ENCODE data around the gene CNTNAP3B.
A peak's percentile ranks its signal among the peaks of the same experiment; 100 is the strongest.
"Not testable (repeated sequence)": the region's sequence is repeated elsewhere in the genome, so short reads cannot be mapped to it uniquely, and the experiment has no call there.

Gene CNTNAP3B

GRCh38 chr9:42129073-42129729 lies at the start of gene CNTNAP3B:
Gene CNTNAP3B, minus strand, starts transcription at chr9:42129426. Its CDS starts 332 bp downstream, at chr9:42129094.
- POLR2A ChIA-PET; DNase-seq (ENCODE audit: extremely low spot score); CTCF ChIA-PET: not testable (repeated sequence)

- CTCF ChIA-PET, POLR2A ChIA-PET: not testable (repeated sequence)
- peak; percentile 4 for DNase-seq (ENCODE audit: extremely low spot score)
Measured at GRCh38 chr9:42160299-42160698, 31.1 kb upstream of the CNTNAP3B start.

DNA sequence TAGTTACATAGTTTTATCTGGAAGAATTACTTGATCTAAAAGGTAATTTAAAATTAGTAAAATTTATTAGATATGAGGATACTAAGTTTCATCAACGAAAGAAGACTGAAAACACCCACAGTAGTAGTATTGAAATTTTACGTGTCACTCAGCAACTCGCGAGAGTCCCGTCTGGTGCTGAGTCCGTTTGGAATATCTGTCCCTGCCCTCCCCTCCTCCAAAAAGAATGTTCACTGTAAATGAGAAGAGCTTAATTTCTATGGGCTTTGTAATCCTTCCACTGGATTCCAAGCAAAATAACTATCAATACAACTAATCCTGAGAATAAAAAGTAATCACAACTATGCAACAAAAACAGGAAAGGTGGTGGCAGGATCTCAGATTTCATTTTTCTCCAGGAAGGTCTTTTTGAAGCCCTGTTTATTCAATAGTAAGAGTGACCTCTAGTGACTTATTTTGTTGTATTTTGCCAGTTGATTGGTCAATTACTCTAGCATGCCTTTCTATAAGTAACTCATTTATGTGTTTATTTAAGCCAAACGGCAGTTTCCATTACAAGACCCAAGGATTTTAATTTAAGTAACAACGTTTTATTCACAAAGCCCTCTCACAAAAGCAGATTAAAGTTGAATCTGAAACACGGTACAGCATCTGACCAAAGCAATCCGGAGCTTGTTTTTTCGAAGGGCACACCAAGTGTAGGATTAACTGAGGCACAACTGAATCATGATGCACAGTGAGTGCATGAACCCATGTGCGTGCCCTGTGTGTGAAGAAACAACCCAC lies 2.0 kb downstream of the CNTNAP3B start:
- POLR2A ChIA-PET, CTCF ChIA-PET: not testable (repeated sequence)
- peak; percentile 2 for DNase-seq (ENCODE audit: extremely low spot score)

DNA sequence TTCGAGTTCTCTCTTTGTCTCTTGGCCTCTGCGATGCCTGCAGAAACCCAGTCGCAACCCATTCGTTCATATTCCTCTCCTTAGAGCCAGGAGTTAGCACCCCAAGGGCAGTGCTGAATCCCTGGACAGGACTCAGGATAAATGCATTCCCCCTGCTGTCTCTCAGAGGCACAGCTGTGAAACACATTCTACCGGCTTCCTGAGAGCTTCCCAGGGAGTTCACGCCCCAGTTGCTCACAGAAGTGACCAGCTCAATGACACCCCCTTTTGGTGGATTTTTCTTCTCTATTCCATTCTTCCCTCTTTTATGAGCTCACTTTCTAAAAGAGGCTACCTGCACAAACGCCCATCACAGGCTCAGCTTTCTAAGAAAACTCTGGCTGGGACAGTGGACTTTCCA lies 8.2 kb downstream of the CNTNAP3B start:
- CTCF ChIA-PET; POLR2A ChIA-PET; DNase-seq (ENCODE audit: extremely low spot score): not testable (repeated sequence)

DNA sequence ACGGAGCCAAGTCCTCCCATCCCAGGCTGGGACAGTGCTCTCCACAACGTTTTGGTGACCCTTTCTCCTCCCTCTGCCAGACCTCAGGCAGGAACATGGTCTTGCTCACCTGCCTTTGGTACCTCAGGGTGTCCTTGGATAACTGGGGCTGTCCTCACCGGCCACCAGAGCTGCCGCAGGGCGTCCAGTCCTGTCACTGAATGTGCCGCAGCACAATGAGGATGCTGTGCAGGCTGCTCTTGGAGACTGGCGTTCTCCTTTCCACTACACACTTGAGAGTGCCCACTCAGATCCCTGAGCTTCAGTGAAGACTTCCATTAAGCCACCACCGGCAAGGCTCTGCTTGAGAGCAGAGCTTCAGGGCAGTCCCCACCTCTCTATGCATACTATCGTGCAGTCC lies 33.3 kb downstream of the CNTNAP3B start:
- DNase-seq (ENCODE audit: extremely low spot score); POLR2A ChIA-PET; CTCF ChIA-PET: not testable (repeated sequence)

- DNase-seq (ENCODE audit: extremely low spot score); CTCF ChIA-PET; POLR2A ChIA-PET: not testable (repeated sequence)
Measured at GRCh38 chr9:42084559-42084952, 44.7 kb downstream of the CNTNAP3B start.

GRCh38 chr9:42083877-42084558 lies 45.2 kb downstream of the CNTNAP3B start:
- DNase-seq (ENCODE audit: extremely low spot score); CTCF ChIA-PET; POLR2A ChIA-PET: not testable (repeated sequence)

GRCh38 chr9:42080376-42080775 lies 48.9 kb downstream of the CNTNAP3B start:
- DNase-seq (ENCODE audit: extremely low spot score); CTCF ChIA-PET; POLR2A ChIA-PET: not testable (repeated sequence)

GRCh38 chr9:42074868-42075267 lies 54.4 kb downstream of the CNTNAP3B start:
- DNase-seq (ENCODE audit: extremely low spot score); POLR2A ChIA-PET; CTCF ChIA-PET: not testable (repeated sequence)

- POLR2A ChIA-PET; DNase-seq (ENCODE audit: extremely low spot score); CTCF ChIA-PET: not testable (repeated sequence)
Measured at GRCh38 chr9:42071026-42071425, 58.2 kb downstream of the CNTNAP3B start.

DNA sequence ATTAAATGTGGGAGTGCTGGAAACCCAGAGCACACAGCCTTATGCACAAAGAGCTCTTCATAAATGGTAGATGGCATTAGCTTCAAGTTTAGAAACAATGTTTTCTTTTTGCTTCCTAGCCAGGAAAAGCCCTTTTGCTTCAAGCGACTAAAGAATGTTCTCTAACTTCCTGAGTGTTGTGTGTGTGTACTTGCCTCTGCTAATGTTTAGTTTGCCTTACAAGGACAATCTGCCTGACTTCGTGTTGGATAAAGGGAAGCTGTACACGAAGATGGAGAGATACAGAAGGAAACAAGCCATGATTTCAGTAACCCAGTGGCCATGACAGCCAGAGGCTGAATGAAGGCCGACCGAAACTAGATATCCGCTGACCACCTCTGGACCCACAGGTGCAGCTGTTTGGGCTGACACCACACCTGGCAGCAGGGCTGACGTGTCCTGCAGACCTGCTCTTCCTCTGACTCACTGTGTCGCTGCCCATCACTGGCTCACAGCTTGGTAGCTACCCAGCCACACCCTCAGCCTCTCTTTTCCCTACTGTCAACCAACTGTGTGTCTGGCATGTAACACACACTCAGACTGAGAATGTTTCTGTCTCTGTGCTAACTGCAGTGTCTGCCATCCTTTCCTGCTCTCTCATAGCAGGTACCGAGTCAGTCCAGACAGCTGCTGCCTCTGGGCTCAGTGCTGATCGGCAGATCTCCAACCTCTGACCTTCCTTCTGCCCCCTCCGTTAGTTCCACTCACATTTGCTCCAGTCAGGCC lies 59.0 kb downstream of the CNTNAP3B start:
- CTCF ChIA-PET; POLR2A ChIA-PET; DNase-seq (ENCODE audit: extremely low spot score): not testable (repeated sequence)

- DNase-seq (ENCODE audit: extremely low spot score); CTCF ChIA-PET; POLR2A ChIA-PET: not testable (repeated sequence)
Measured at GRCh38 chr9:42053874-42054273, 75.4 kb downstream of the CNTNAP3B start.

- POLR2A ChIA-PET; DNase-seq (ENCODE audit: extremely low spot score); CTCF ChIA-PET: not testable (repeated sequence)
Measured at GRCh38 chr9:42050701-42051100, 78.5 kb downstream of the CNTNAP3B start.

GRCh38 chr9:42044422-42045010 lies 84.7 kb downstream of the CNTNAP3B start:
- DNase-seq (ENCODE audit: extremely low spot score); POLR2A ChIA-PET; CTCF ChIA-PET: not testable (repeated sequence)

DNA sequence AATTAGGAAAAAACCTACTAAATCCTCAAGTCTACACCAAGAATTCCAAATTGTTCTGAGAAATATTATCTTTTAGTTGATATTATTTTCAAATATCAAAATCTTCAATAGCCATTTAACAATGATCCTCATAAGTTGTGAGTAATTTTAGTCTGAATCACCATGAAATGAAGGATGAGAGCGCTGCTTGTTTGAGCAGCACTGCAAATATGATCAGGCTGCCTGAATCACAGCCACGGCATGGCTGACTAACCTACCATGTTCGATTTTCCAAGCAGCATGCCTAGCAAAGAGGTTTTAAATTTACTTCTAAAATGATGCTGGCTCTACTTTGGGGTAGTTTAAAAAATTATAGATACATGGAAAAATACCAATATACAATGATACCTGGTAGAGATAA lies 95.7 kb downstream of the CNTNAP3B start:
- DNase-seq (ENCODE audit: extremely low spot score); CTCF ChIA-PET; POLR2A ChIA-PET: not testable (repeated sequence)

DNA sequence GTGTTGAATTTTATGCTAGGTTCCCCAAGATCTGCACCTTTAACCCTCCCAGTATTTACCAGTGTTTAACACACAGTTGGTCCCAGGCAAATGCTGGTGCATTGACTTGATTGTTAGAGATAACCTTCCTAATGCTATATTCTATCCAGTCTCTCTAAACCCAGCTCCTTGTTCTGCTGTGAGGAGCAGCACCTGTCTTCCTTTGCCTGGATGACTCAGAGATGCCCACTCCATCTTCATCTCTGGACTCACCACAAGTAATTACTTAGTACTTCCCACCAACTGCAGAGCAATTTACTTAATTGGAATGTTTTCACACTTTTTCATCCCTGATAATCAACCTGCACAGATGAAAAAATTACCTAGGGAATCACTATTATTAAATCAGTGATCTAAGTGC lies 108.6 kb downstream of the CNTNAP3B start:
- DNase-seq (ENCODE audit: extremely low spot score); CTCF ChIA-PET; POLR2A ChIA-PET: not testable (repeated sequence)

DNA sequence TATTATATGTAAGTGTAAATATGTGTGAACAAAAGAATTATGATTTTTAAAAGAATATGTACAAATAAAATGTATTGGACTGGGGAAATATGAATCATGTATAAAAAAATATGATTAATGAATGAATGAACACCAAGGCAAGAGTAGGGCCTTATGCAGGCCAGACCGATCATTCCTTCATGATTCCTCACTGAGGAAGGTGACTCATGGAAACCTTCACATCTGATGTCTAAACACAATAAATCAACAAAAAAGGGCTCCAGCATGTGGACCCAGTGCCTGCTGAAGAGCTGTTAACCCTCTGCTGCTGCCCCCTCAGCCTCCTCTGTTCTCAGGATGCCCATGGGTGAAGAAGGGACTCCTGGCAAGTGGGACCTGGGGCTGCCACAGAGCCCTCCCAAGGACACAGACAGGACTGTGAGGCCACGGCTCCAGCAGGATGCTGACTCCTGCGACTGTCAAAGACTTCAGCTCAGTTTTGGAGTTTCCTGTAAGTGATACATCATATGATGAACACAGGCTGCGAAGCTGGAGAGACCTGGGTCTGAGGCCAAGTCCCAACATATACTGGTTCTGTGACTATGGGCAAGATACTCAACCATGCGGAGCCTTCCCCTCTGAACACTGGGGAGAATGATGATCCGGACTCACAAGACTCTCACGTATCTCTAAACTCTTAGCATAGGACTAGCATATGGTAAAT lies 110.9 kb downstream of the CNTNAP3B start:
- POLR2A ChIA-PET; CTCF ChIA-PET; DNase-seq (ENCODE audit: extremely low spot score): not testable (repeated sequence)

- CTCF ChIA-PET; POLR2A ChIA-PET; DNase-seq (ENCODE audit: extremely low spot score): not testable (repeated sequence)
Measured at GRCh38 chr9:42014317-42014716, 114.9 kb downstream of the CNTNAP3B start.
